Astrocyte (in vitro differentiated cells and primary cell): ENCODE measurements around the gene FAM240B. TPM values are rescaled to one million over a fixed set of nuclear protein-coding genes. Genes with fewer than 3 reads are reported as not detected.

Experiments
- DNase-seq: peaks from one replicate; pipeline ENCODE4 v3.0.0-alpha.2; 2010; ENCODE audit warnings: low read depth
- FAIRE-seq: peaks from 2 replicates; lab custom pipeline; 2011; peaks lifted over from hg19 to GRCh38; lab: Jason Lieb, UNC
- H2AFZ ChIP-seq: 2 replicates; pipeline ENCODE4 v1.6.0; 2012; ENCODE audit warnings: low read depth, low read length, inconsistent platforms
- H3K27ac ChIP-seq: 2 replicates; pipeline ENCODE4 v1.5.1; 2011; ENCODE audit warnings: low read depth, low read length, inconsistent platforms
- H3K27me3 ChIP-seq: 2 replicates; pipeline ENCODE4 v1.6.0; 2011; ENCODE audit warnings: low read length, inconsistent platforms; ENCODE audit not compliant: insufficient read depth
- H3K36me3 ChIP-seq: 2 replicates; pipeline ENCODE4 v1.5.1; 2011; ENCODE audit warnings: low read length, inconsistent platforms; ENCODE audit not compliant: insufficient read depth
- H3K4me1 ChIP-seq: 2 replicates; pipeline ENCODE4 v1.5.1; 2011; ENCODE audit warnings: low read length, inconsistent platforms; ENCODE audit not compliant: insufficient read depth
- H3K4me2 ChIP-seq: 2 replicates; pipeline ENCODE4 v1.6.0; 2012; ENCODE audit warnings: low read length, inconsistent platforms
- H3K4me3 ChIP-seq: 2 replicates; pipeline ENCODE4 v1.5.1; 2011; ENCODE audit warnings: low read depth, mild to moderate bottlenecking, low read length, inconsistent platforms; ENCODE audit not compliant: insufficient read depth
- H3K79me2 ChIP-seq: 2 replicates; pipeline ENCODE4 v1.6.0; 2012; ENCODE audit warnings: mild to moderate bottlenecking, low read length, inconsistent platforms; ENCODE audit not compliant: insufficient read depth
- H3K9ac ChIP-seq: 2 replicates; pipeline ENCODE4 v1.6.0; 2012; ENCODE audit warnings: mild to moderate bottlenecking, low read length, inconsistent platforms
- H3K9me3 ChIP-seq: 2 replicates; pipeline ENCODE4 v1.5.1; 2012; ENCODE audit warnings: low read depth, mild to moderate bottlenecking, low read length, inconsistent platforms; ENCODE audit not compliant: insufficient read depth
- H4K20me1 ChIP-seq: 2 replicates; pipeline ENCODE4 v1.6.0; 2012; ENCODE audit warnings: low read length, inconsistent platforms; ENCODE audit not compliant: insufficient read depth
- H3K27ac Mint-ChIP-seq: one replicate; pipeline ENCODE4 v1.8.0; 2021; ENCODE audit warnings: mild to moderate bottlenecking, mixed read lengths; ENCODE audit not compliant: unreplicated experiment
- H3K27me3 Mint-ChIP-seq: one replicate; pipeline ENCODE4 v1.8.0; 2021; ENCODE audit warnings: low read depth, mixed read lengths; ENCODE audit not compliant: unreplicated experiment
- H3K36me3 Mint-ChIP-seq: one replicate; pipeline ENCODE4 v1.8.0; 2021; ENCODE audit warnings: low read depth, mixed read lengths; ENCODE audit not compliant: unreplicated experiment
- H3K4me1 Mint-ChIP-seq: one replicate; pipeline ENCODE4 v1.8.0; 2021; ENCODE audit warnings: low read depth, mixed read lengths; ENCODE audit not compliant: unreplicated experiment
- H3K4me3 Mint-ChIP-seq: one replicate; pipeline ENCODE4 v1.8.0; 2021; ENCODE audit warnings: mild to moderate bottlenecking, moderate library complexity, mixed read lengths; ENCODE audit not compliant: unreplicated experiment
- H3K9me3 Mint-ChIP-seq: one replicate; pipeline ENCODE4 v1.8.0; 2021; ENCODE audit warnings: mild to moderate bottlenecking, mixed read lengths; ENCODE audit not compliant: unreplicated experiment
- CTCF ChIP-seq: IDR thresholded peaks from 2 replicates; pipeline ENCODE4 v1.5.1; 2011; ENCODE audit warnings: low read depth, mild to moderate bottlenecking, inconsistent platforms, low read length, moderate library complexity; ENCODE audit not compliant: insufficient read depth
- EZH2 ChIP-seq: IDR thresholded peaks from 2 replicates; pipeline ENCODE4 v1.6.1; 2012; ENCODE audit warnings: mild to moderate bottlenecking, low read length, inconsistent platforms; ENCODE audit not compliant: insufficient read depth
- total RNA-seq: library from RNA; stranded (reverse); gene quantifications from 2 replicates; pipeline ENCODE4 v1.2.1, GENCODE V29; 2021

FAM240B gene
- total RNA-seq, 1 donor from 2014 or later, result not detected

GRCh38 chr9:38662763-38663593, 57.0 kb downstream of the FAM240B start:
- Histone ChIP-seq H3K36me3 (no peaks in the 10 kb centered on the region), H3K79me2 (no peaks in the 10 kb centered on the region), H3K4me3 (no peak overlapping the region), H3K4me2 (no peak overlapping the region), H4K20me1 (no peaks in the 10 kb centered on the region), H3K9me3 (no peaks in the 10 kb centered on the region), H3K27me3 (no peaks in the 10 kb centered on the region), H3K27ac (no peak overlapping the region), H2AFZ (no peak overlapping the region), H3K9ac (no peak overlapping the region), H3K4me1 (no peaks in the 10 kb centered on the region)
- FAIRE-seq (no peak), DNase-seq (no peak)
- no peak for TF ChIP-seq EZH2
- peak; percentile 47 for TF ChIP-seq CTCF
- H3K4me3 Mint-ChIP-seq, result no peak overlapping the region
- H3K27ac Mint-ChIP-seq, result no peak overlapping the region
- no peaks in the 10 kb centered on the region for H3K36me3 Mint-ChIP-seq
- H3K9me3 Mint-ChIP-seq, result no peaks in the 10 kb centered on the region
- H3K4me1 Mint-ChIP-seq, result no peaks in the 10 kb centered on the region
- H3K27me3 Mint-ChIP-seq, result no peaks in the 10 kb centered on the region

GRCh38 chr9:38659538-38659937, 60.4 kb downstream of the FAM240B start:
- Histone ChIP-seq H3K4me3 (no peak overlapping the region), H3K9me3 (no peaks in the 10 kb centered on the region), H4K20me1 (no peaks in the 10 kb centered on the region), H3K27me3 (peaks cover 5% of the 10 kb centered on the region), H3K36me3 (no peaks in the 10 kb centered on the region), H3K4me1 (no peaks in the 10 kb centered on the region), H3K9ac (no peak overlapping the region), H2AFZ (no peak overlapping the region), H3K27ac (no peak overlapping the region), H3K4me2 (no peak overlapping the region), H3K79me2 (no peaks in the 10 kb centered on the region)
- TF ChIP-seq CTCF (no peak), EZH2 (no peak)
- peaks cover 7% of the 10 kb centered on the region for H3K27me3 Mint-ChIP-seq
- no peak overlapping the region for H3K27ac Mint-ChIP-seq
- H3K36me3 Mint-ChIP-seq, result no peaks in the 10 kb centered on the region
- H3K4me3 Mint-ChIP-seq, result no peak overlapping the region
- H3K4me1 Mint-ChIP-seq, result no peaks in the 10 kb centered on the region
- H3K9me3 Mint-ChIP-seq, result no peaks in the 10 kb centered on the region
- DNase-seq (no peak), FAIRE-seq (peak; percentile 17)

GRCh38 chr9:38656896-38657295, 63.0 kb downstream of the FAM240B start:
- H3K4me3 Mint-ChIP-seq, result no peak overlapping the region
- Histone ChIP-seq H3K9ac (no peak overlapping the region), H3K36me3 (no peaks in the 10 kb centered on the region), H3K9me3 (no peaks in the 10 kb centered on the region), H3K27me3 (peaks cover 5% of the 10 kb centered on the region), H4K20me1 (no peaks in the 10 kb centered on the region), H3K4me3 (no peak overlapping the region), H3K4me2 (no peak overlapping the region), H2AFZ (no peak overlapping the region), H3K4me1 (no peaks in the 10 kb centered on the region), H3K27ac (no peak overlapping the region), H3K79me2 (no peaks in the 10 kb centered on the region)
- H3K27ac Mint-ChIP-seq, result no peak overlapping the region
- H3K27me3 Mint-ChIP-seq, result peaks cover 9% of the 10 kb centered on the region
- no peaks in the 10 kb centered on the region for H3K9me3 Mint-ChIP-seq
- H3K36me3 Mint-ChIP-seq, result no peaks in the 10 kb centered on the region
- DNase-seq, result no peak
- no peak for TF ChIP-seq CTCF
- TF ChIP-seq EZH2, result no peak
- FAIRE-seq, result no peak
- no peaks in the 10 kb centered on the region for H3K4me1 Mint-ChIP-seq
